Measurements from ENCODE around the gene SLC8A1.
A peak's percentile ranks its signal among the peaks of the same experiment; 100 is the strongest.

The SLC8A1 gene

GRCh38 chr2:40178171-40178778 lies 273.6 kb downstream of the SLC8A1 start:
- DNase-seq (ENCODE audit: insufficient read length, low spot score) (no peak), FAIRE-seq (no peak)
- no peak for TF ChIP-seq CTCF (IDR thresholded peaks at IDR 0.05; ENCODE audit: insufficient read depth, missing control alignments)

- DNase-seq (ENCODE audit: insufficient read length, low spot score) (no peak), FAIRE-seq (no peak)
- TF ChIP-seq CTCF (IDR thresholded peaks at IDR 0.05; ENCODE audit: insufficient read depth, missing control alignments): no peak
Observed at GRCh38 chr2:40177366-40177765, 274.5 kb downstream of the SLC8A1 start.

GRCh38 chr2:40173276-40173675 lies 278.6 kb downstream of the SLC8A1 start:
- FAIRE-seq (no peak), DNase-seq (ENCODE audit: insufficient read length, low spot score) (no peak)
- TF ChIP-seq CTCF (IDR thresholded peaks at IDR 0.05; ENCODE audit: insufficient read depth, missing control alignments): no peak

GRCh38 chr2:40169856-40170255 lies 282.0 kb downstream of the SLC8A1 start:
- FAIRE-seq: no peak
- no peak for TF ChIP-seq CTCF (IDR thresholded peaks at IDR 0.05; ENCODE audit: insufficient read depth, missing control alignments)

GRCh38 chr2:40169430-40169829 lies 282.5 kb downstream of the SLC8A1 start:
- FAIRE-seq (no peak), DNase-seq (ENCODE audit: insufficient read length, low spot score) (no peak)
- TF ChIP-seq CTCF (IDR thresholded peaks at IDR 0.05; ENCODE audit: insufficient read depth, missing control alignments): no peak

More at GRCh38 chr2:40169856-40170255, 282.0 kb downstream of the SLC8A1 start:
- no peak for DNase-seq (ENCODE audit: insufficient read length, low spot score)

GRCh38 chr2:40168546-40168945 lies 283.3 kb downstream of the SLC8A1 start:
- TF ChIP-seq CTCF (IDR thresholded peaks at IDR 0.05; ENCODE audit: insufficient read depth, missing control alignments): no peak
- no peak for FAIRE-seq
- no peak for DNase-seq (ENCODE audit: insufficient read length, low spot score)

- FAIRE-seq (peak; percentile 6), DNase-seq (ENCODE audit: insufficient read length, low spot score) (no peak)
- no peak for TF ChIP-seq CTCF (IDR thresholded peaks at IDR 0.05; ENCODE audit: insufficient read depth, missing control alignments)
Observed at GRCh38 chr2:40168032-40168431, 283.9 kb downstream of the SLC8A1 start.
